PC-3 (cell line): ENCODE data around the gene HPX. TPM values are rescaled to one million over a fixed set of nuclear protein-coding genes. Genes with fewer than 3 reads are reported as not detected.

ENCODE experiments used
- ATAC-seq: fragments of 200-7000 bp; cut with Tn5 transposase; 2 replicates; pipeline ENCODE4 v1.9.1; 2020; ENCODE audit warnings: mild to moderate bottlenecking, moderate library complexity
- BruUV-seq: library from RNA; stranded (reverse); fragments of 400-500 nt; replicated peaks from 2 replicates; lab custom pipeline; 2021; lab: Mats Ljungman, UMichigan
- CTCF ChIA-PET: fragments of 300-600 bp; sonication (Branson Sonifier 250); formaldehyde crosslinking; loops from one replicate; lab custom pipeline; 2022; ENCODE audit warnings: antibody characterized with exemption; lab: Charles Lee
- POLR2A ChIA-PET: fragments of 300-600 bp; sonication (Branson Sonifier 250); formaldehyde crosslinking; loops from one replicate; lab custom pipeline; 2022; ENCODE audit warnings: antibody characterized with exemption; ENCODE audit not compliant: unreplicated experiment; lab: Charles Lee
- DNase-seq: peaks from one replicate; pipeline ENCODE4 v3.0.0-alpha.2; 2015
- H2AFZ ChIP-seq: fragments of 300-600 bp; sonication (generic); 2 replicates; pipeline ENCODE4 v1.6.0; 2016; ENCODE audit warnings: antibody characterized with exemption, low read length
- H3F3A ChIP-seq: fragments of 300-600 bp; sonication (generic); one replicate; pipeline ENCODE4 v1.6.0; 2017; ENCODE audit warnings: antibody characterized with exemption, low read length, control low read depth, mild to moderate bottlenecking; ENCODE audit not compliant: unreplicated experiment
- H3K27ac ChIP-seq: fragments of 300-600 bp; sonication (generic); 2 replicates; pipeline ENCODE4 v1.5.1; 2016; ENCODE audit warnings: mild to moderate bottlenecking, low read length
- H3K27me3 ChIP-seq: fragments of 300-600 bp; sonication (generic); 2 replicates; pipeline ENCODE4 v1.6.1; 2016; ENCODE audit warnings: low read length, mixed read lengths
- H3K36me3 ChIP-seq: fragments of 300-600 bp; sonication (generic); 2 replicates; pipeline ENCODE4 v1.6.1; 2016; ENCODE audit warnings: low read depth, mixed run types, low read length, mixed read lengths
- H3K4me1 ChIP-seq: fragments of 300-600 bp; sonication (generic); 2 replicates; pipeline ENCODE4 v1.5.1; 2016; ENCODE audit warnings: low read length; ENCODE audit not compliant: insufficient read depth
- H3K4me2 ChIP-seq: fragments of 300-600 bp; sonication (generic); 2 replicates; pipeline ENCODE4 v1.6.0; 2016; ENCODE audit warnings: low read length
- H3K4me3 ChIP-seq: fragments of 300-600 bp; sonication (generic); 2 replicates; pipeline ENCODE4 v1.5.1; 2016; ENCODE audit warnings: mild to moderate bottlenecking, low read length, mixed read lengths
- H3K79me2 ChIP-seq: fragments of 300-600 bp; sonication (generic); 2 replicates; pipeline ENCODE4 v1.6.1; 2017; ENCODE audit warnings: low read length, mixed read lengths
- H3K9ac ChIP-seq: fragments of 300-600 bp; sonication (generic); 2 replicates; pipeline ENCODE4 v1.6.0; 2016; ENCODE audit warnings: mild to moderate bottlenecking, low read length
- H3K9me2 ChIP-seq: fragments of 300-600 bp; sonication (generic); replicated peaks from 2 replicates; pipeline ENCODE4 v1.6.1; 2016; ENCODE audit warnings: mixed run types, low read length, mixed read lengths
- H3K9me3 ChIP-seq: fragments of 300-600 bp; sonication (generic); 2 replicates; pipeline ENCODE4 v1.6.1; 2016; ENCODE audit warnings: low read length, mixed read lengths
- H4K20me1 ChIP-seq: fragments of 300-600 bp; sonication (generic); 2 replicates; pipeline ENCODE4 v1.6.1; 2016; ENCODE audit warnings: low read length, mixed read lengths
- CTCF ChIP-seq: fragments of 300-600 bp; sonication (generic); conservative IDR thresholded peaks from 2 replicates; pipeline ENCODE4 v1.5.1; 2017; ENCODE audit warnings: antibody characterized with exemption, low read depth, mild to moderate bottlenecking, low read length
- EZH2 ChIP-seq: fragments of 300-600 bp; sonication (generic); IDR thresholded peaks from one replicate; pipeline ENCODE4 v1.6.1; 2017; ENCODE audit warnings: antibody characterized with exemption, mild to moderate bottlenecking, low read length; ENCODE audit not compliant: unreplicated experiment
- EZH2phosphoT487 ChIP-seq: fragments of 300-600 bp; sonication (generic); IDR thresholded peaks from 2 replicates; pipeline ENCODE4 v1.6.1; 2018; ENCODE audit warnings: mild to moderate bottlenecking, antibody characterized with exemption, low read length, borderline replicate concordance
- intact Hi-C: fragments of 100-400 bp; cut with micrococcal nuclease; formaldehyde crosslinking; loops from 2 replicates; pipeline ENCODE4 v1.9.0; 2023
- total RNA-seq: library from RNA; depleted of rRNA; stranded (reverse); fragments of >200 nt; gene quantifications from 2 replicates; pipeline ENCODE4 v1.2.3, GENCODE V29; 2014

HPX gene
- total RNA-seq, 1 experiment from 2014 or later, result 1.6 TPM

DNA sequence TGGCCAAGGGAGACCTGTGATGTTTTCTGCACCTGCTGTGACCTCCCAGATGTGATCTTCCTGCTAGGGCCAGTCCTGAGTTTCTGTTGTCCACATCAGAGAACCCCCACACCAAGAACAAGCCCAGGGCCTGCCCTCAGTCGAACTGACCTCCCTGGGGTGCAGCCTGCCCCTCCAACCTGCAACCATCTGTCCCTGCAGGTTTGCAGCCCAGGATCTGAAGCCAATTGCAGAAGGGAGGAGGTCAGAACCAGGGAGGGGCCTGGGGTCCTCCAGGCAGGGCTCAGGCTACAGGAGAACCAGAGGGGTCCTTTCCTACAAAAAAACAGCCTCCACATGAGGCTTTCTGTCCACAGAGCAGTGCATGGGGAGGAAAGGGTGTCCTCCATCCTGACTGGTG is 32.1 kb upstream of the HPX start:
- peak overlapping the region; percentile 55 for H3K4me3 ChIP-seq
- ChIA-PET POLR2A (interaction anchor here (0.7 kb wide), 1 partner anchor 94 kb away, joined by 3 read pairs; no protein-coding TSS in a partner anchor), CTCF (interaction anchor here (1.3 to 1.6 kb wide), 2 partner anchors 53 to 94 kb away, joined by 3 to 4 read pairs; no protein-coding TSS in a partner anchor)
- no TSS peak for BruUV-seq
- DNase-seq (no peak), ATAC-seq (no peak)
- no peaks in the 10 kb centered on the region for H3F3A ChIP-seq
- no peak overlapping the region for H3K27ac ChIP-seq
- no peaks in the 10 kb centered on the region for H3K79me2 ChIP-seq
- no peaks in the 10 kb centered on the region for H3K9me3 ChIP-seq
- H2AFZ ChIP-seq, result no peak overlapping the region
- H3K9me2 ChIP-seq, result no peaks in the 10 kb centered on the region
- H3K9ac ChIP-seq, result no peak overlapping the region; the same call in 1 of the 2 replicates
- intact Hi-C loops, result no loop called here
- H3K4me1 ChIP-seq, result peaks cover 28% of the 10 kb centered on the region
- no peaks in the 10 kb centered on the region for H4K20me1 ChIP-seq
- H3K36me3 ChIP-seq, result peaks cover 5% of the 10 kb centered on the region; the same call in 1 of the 2 replicates
- TF ChIP-seq EZH2phosphoT487 (no peak), EZH2 (no peak), CTCF (no peak)
- no peaks in the 10 kb centered on the region for H3K27me3 ChIP-seq
- peak overlapping the region; percentile 70 for H3K4me2 ChIP-seq

- Histone ChIP-seq H3K4me3 (no peak overlapping the region), H3K79me2 (no peaks in the 10 kb centered on the region), H3K9ac (no peak overlapping the region), H3K4me1 (peaks cover 12% of the 10 kb centered on the region), H3K4me2 (no peak overlapping the region), H3K36me3 (no peaks in the 10 kb centered on the region), H3F3A (no peaks in the 10 kb centered on the region), H4K20me1 (no peaks in the 10 kb centered on the region), H3K9me3 (no peaks in the 10 kb centered on the region), H3K27ac (no peak overlapping the region), H3K27me3 (no peaks in the 10 kb centered on the region), H2AFZ (no peak overlapping the region), H3K9me2 (no peaks in the 10 kb centered on the region)
- intact Hi-C loops, result no loop called here
- CTCF ChIA-PET, result no interaction called here
- no TSS peak for BruUV-seq
- no peak for TF ChIP-seq EZH2
- TF ChIP-seq CTCF, result no peak
- no peak for TF ChIP-seq EZH2phosphoT487
- POLR2A ChIA-PET, result no interaction called here
- no peak for ATAC-seq
- no peak for DNase-seq
Measured at GRCh38 chr11:6469599-6469998, 28.8 kb upstream of the HPX start.

DNA sequence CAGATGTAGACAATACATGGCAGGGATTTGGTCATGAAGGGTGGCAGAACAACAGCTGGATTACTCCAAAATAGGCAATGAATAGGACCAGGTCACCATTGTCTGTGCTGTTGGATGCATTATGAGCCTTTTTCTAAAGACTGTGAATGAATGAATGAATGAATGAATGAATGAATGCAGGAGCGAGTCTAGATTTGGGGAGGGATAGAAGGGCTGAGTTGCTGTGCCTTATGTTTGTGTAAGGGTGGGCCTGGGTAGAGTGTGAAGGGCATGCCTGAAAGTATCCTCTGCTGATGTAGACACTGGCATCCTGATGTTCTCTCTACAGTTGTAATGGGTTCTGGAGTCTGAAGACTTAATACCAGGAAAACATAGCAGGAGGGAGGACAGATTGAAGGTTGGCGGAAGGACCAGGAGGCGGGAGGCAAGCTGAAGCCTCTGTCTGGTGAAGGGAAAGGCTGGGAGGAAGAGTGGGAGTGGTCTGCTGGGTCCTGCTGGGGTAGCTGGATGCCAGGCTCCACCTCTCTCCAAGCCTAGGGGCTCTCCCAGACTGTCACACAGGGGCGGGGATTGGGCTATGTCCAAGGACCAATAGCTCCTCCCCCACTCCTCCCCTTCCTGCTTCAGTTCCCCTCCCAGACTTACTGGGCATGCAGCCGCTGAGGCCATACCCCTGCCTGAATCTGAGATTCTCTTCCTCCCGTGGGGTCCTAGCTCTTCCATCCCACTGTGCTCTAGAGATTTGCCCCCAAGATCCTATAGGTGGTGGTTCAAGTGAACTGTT is 28.1 kb upstream of the HPX start:
- Histone ChIP-seq H3K4me2 (no peak overlapping the region), H3K4me1 (peaks cover 8% of the 10 kb centered on the region; the same call in 1 of the 2 replicates), H3K79me2 (no peaks in the 10 kb centered on the region), H3K27ac (no peak overlapping the region), H3K9me3 (no peaks in the 10 kb centered on the region), H3K9ac (no peak overlapping the region), H3K9me2 (no peaks in the 10 kb centered on the region), H3F3A (no peaks in the 10 kb centered on the region), H4K20me1 (no peaks in the 10 kb centered on the region), H3K4me3 (no peak overlapping the region), H3K36me3 (no peaks in the 10 kb centered on the region), H2AFZ (no peak overlapping the region), H3K27me3 (no peaks in the 10 kb centered on the region)
- DNase-seq (peak; percentile 31), ATAC-seq (no peak)
- no TSS peak for BruUV-seq
- POLR2A ChIA-PET, result no interaction called here
- CTCF ChIA-PET, result no interaction called here
- intact Hi-C loops, result no loop called here
- TF ChIP-seq EZH2, result no peak
- TF ChIP-seq EZH2phosphoT487, result no peak
